Left lung (tissue), 10 donors: ENCODE results near the gene CRLF1. TPM values are rescaled to one million over a fixed set of nuclear protein-coding genes. Genes with fewer than 3 reads are reported as not detected.
A peak's percentile ranks its signal among the peaks of the same experiment; 100 is the strongest.

Experiments used
- ATAC-seq: fragments of 200-7000 bp; cut with Tn5 transposase; one replicate; pipeline ENCODE4 v1.9.1; 2020; ENCODE audit warnings: moderate library complexity
- DNase-seq, 4 donors: peaks; one replicate each; pipeline ENCODE4 v3.0.0-alpha.2; 2013 to 2020
- H3K27ac ChIP-seq, 2 donors: fragments of 200-600 bp; sonication (generic) in 1 of 2; one replicate each; pipeline versions ENCODE4 v1.5.0 to v1.8.0; 2020 to 2021
- H3K27me3 ChIP-seq, 2 donors: fragments of 200-600 bp; sonication (generic) in 1 of 2; one replicate each; pipeline versions ENCODE4 v1.5.0 to v1.8.0; 2020 to 2021
- H3K36me3 ChIP-seq, 2 donors: fragments of 200-600 bp; sonication (generic) in 1 of 2; one replicate each; pipeline versions ENCODE4 v1.5.0 to v1.8.0; 2020 to 2021
- H3K4me1 ChIP-seq, 2 donors: fragments of 200-600 bp; one replicate each; pipeline ENCODE4 v1.8.0; 2021
- H3K4me3 ChIP-seq, 2 donors: fragments of 200-600 bp; sonication (generic) in 1 of 2; one replicate each; pipeline versions ENCODE4 v1.5.0 to v1.8.0; 2020 to 2021; ENCODE audit warnings: mild to moderate bottlenecking in 1 of 2
- H3K9me3 ChIP-seq, 2 donors: fragments of 200-600 bp; sonication (generic) in 1 of 2; one replicate each; pipeline versions ENCODE4 v1.5.0 to v1.8.0; 2020 to 2021
- intact Hi-C, 2 donors: fragments of 100-400 bp; cut with DNase I; formaldehyde crosslinking; loops; one replicate each; pipeline versions ENCODE4 v1.11.2 to v1.14.2; 2022
- polyA plus RNA-seq, 6 donors: library from polyadenylated mRNA; unstranded; fragments of 120-200 nt; gene quantifications; one replicate each; pipeline ENCODE4 v1.2.1, GENCODE V29; 2013; ENCODE audit not compliant: insufficient read length in 6 of 6
- total RNA-seq, 2 donors: library from RNA; stranded (reverse); fragmentation: NEBNext Ultra II Directional; extraction: Animal tissue kit (Norgen Biotek cat#: 25700); gene quantifications; one replicate each; pipeline ENCODE4 v1.2.1, GENCODE V29; 2021
- TF ChIP-seq, protein P1 (sequence below), 2 donors: fragments of 200-600 bp; sonication (generic) in 1 of 2; IDR thresholded peaks; one replicate each; pipeline versions ENCODE4 v1.5.0 to v1.8.0; 2021; ENCODE audit warnings: antibody characterized with exemption in 2 of 2
- donor health status: DM: no; HTN: yes; CAD: no.
- donor health status: DM: no; HTN: no; CAD: no.

The CRLF1 gene
- total and polyA plus RNA-seq, 8 donors: 22.5 to 328 (median 233) TPM

DNA sequence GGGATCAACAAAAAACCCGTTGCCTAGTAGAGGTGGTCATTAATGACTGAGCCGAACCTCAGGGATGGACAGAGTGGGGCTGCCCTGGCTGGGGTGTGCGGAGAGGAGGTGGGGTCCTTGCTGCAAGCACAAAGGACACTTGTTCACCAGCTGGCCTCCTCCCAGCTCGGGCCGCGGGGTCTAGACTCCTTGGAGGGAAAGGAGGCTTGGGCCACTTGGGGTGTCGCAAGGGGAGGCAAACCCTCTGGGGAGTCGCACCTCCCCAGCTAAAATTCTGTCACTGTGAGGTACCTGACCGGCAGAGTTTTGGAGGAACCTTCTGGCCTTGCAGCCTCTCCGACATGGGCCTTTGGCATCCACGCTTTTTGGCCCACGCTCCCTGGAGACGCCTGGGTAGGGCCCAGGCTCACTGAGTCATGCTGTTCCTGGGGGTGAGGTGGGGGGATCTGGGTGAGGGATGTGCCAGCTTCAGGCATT is 38.5 kb upstream of the CRLF1 start:
- no peaks in the 10 kb centered on the region for H3K36me3 ChIP-seq
- H3K9me3 ChIP-seq: no peaks in the 10 kb centered on the region
- no peak for ATAC-seq
- H3K27me3 ChIP-seq: no peaks in the 10 kb centered on the region
- TF ChIP-seq, protein P1, sequence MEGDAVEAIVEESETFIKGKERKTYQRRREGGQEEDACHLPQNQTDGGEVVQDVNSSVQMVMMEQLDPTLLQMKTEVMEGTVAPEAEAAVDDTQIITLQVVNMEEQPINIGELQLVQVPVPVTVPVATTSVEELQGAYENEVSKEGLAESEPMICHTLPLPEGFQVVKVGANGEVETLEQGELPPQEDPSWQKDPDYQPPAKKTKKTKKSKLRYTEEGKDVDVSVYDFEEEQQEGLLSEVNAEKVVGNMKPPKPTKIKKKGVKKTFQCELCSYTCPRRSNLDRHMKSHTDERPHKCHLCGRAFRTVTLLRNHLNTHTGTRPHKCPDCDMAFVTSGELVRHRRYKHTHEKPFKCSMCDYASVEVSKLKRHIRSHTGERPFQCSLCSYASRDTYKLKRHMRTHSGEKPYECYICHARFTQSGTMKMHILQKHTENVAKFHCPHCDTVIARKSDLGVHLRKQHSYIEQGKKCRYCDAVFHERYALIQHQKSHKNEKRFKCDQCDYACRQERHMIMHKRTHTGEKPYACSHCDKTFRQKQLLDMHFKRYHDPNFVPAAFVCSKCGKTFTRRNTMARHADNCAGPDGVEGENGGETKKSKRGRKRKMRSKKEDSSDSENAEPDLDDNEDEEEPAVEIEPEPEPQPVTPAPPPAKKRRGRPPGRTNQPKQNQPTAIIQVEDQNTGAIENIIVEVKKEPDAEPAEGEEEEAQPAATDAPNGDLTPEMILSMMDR (IDR thresholded peaks at IDR 0.05): no peak
- intact Hi-C loops: no loop called here
- DNase-seq: no peak
- peaks cover 7 to 34% of the 10 kb centered on the region in 2 donors for H3K4me1 ChIP-seq
- H3K27ac ChIP-seq: no peak overlapping the region
- no peak overlapping the region for H3K4me3 ChIP-seq

DNA sequence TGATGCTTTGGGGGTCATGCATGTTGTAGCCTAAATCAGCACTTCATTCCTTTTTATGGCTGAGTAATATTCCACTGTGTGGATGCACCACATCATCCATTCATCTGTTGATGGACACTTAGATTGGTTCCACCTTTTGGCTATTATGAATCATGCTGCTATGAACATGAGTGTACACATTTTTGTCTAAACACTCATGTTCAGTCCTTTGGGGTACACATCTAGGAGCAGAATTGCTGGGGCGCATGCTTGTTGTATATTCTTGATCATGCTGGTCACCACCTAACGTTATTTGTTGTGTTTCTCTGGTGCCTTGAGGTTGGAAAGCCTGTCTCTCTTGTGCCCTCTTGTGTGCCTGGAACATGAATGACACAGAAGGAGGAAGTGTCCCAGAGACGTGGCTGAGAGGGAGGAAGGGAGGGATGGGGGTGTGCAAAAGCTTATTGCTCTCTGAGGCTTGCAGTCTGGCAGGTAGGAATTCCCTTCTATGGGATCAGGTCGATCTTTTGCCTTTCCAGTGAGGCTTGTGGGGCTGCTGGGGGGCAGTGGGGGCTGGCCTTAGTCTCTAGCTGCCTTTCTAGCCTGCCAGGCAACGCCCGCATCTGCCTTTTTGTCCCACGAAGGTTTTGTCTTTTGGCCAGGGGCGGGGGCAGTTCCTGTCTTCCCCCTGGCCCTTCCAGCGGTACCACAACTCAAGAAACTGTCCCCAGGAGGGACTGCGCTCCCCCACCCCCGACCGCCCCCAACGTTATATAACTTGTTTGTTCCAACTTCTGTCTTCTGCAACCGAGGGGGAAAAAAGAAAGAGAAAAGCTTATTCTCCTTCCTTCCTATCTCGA is 37.8 kb upstream of the CRLF1 start:
- Histone ChIP-seq H3K27ac (no peak overlapping the region), H3K36me3 (no peaks in the 10 kb centered on the region), H3K4me3 (no peak overlapping the region), H3K4me1 (peaks cover 6 to 27% of the 10 kb centered on the region in 2 donors), H3K27me3 (no peaks in the 10 kb centered on the region), H3K9me3 (no peaks in the 10 kb centered on the region)
- no peak for DNase-seq
- peak; percentile 68 for ATAC-seq
- TF ChIP-seq, protein P1 (IDR thresholded peaks at IDR 0.05): no peak
- intact Hi-C loops: no loop called here

DNA sequence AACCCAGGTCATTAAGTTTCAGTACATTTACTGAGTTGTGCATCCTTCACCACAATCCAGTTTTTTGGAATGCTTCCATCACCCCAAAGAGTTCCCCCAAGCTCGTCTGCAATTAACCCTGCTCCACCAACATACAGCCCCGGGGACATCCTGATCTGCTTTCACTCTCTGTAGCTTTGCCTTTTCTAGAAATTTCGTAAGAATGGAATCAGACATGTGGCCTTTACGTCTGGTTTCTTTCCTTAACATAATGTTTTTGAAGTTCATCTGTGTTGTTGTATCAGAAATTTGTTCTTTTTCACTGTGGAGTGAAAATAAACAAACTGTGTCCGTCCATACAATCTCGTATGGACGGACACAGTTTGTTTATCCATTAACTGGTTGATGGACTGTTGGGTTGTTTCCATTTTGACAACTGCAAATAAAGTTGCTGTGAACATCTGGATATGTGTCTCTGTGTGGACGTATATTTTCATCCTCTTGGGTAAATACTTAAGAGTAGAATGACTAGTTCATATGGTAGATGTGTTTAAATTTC is 33.2 kb upstream of the CRLF1 start:
- intact Hi-C loops: no loop called here
- no peak for DNase-seq

DNA sequence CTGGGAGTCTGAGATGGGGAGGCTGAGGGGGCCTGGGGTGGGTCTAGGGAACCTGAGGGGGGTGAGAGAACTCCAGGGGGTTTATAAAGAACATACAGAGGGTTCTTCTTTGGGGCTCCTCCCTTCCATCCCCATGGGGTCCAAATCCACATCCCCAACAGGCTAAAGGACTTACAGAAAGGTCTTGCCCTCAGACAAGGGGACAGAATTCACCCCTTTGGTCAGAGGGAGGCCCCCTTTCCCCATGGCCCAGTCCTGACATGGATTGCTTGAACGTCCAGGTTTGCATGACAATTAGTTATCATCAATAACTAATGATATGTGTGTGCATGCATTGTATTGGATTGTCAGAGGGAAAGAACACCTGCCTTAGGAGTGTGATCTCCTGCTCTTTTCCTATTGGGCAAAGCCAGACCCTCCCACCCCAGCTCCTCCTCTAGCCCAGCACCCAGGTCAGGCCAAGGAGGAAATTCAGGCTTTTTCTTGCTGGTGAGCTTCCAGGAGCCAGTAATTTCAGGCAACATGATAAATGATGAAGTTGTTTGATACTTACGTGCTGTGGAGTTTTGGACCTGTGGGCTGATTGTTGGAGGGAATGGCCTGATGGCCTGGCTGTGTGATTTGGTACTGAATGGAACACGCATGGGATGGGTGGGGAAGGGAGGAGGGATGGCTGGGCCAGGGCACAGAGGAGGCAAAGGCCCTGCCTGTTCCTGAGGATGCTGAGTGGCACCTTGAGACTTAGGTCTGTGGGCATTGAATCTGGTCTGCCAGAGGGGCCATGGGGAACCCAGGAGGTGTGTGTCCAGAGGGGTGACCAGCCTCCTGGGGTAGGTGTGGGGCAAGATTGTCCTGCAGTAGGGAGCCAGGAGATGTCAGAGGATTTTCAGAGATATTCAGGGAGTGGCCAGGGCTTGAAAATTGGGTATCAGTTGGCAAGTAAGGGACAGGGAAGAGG is 31.4 kb upstream of the CRLF1 start:
- TF ChIP-seq, protein P1 (IDR thresholded peaks at IDR 0.05): no peak
- DNase-seq: no peak
- Histone ChIP-seq H3K9me3 (no peaks in the 10 kb centered on the region), H3K4me1 (peaks cover 3 to 18% of the 10 kb centered on the region in 2 donors), H3K36me3 (no peaks in the 10 kb centered on the region), H3K4me3 (peak overlapping the region; percentile 64 to 80), H3K27me3 (no peaks in the 10 kb centered on the region), H3K27ac (peak overlapping the region in 1 of 2 donors; percentile 72)
- ATAC-seq: peak; percentile 16
- intact Hi-C loops: no loop called here

More for the DNA sequence above, 33.2 kb upstream of the CRLF1 start:
- ATAC-seq: no peak
- no peak overlapping the region for H3K27ac ChIP-seq
- no peak overlapping the region for H3K4me3 ChIP-seq
- TF ChIP-seq, protein P1 (IDR thresholded peaks at IDR 0.05): no peak
- no peaks in the 10 kb centered on the region for H3K9me3 ChIP-seq
- no peaks in the 10 kb centered on the region for H3K27me3 ChIP-seq
- H3K36me3 ChIP-seq: no peaks in the 10 kb centered on the region
- H3K4me1 ChIP-seq: peaks cover 3 to 25% of the 10 kb centered on the region in 2 donors
